Thoracic aorta (tissue), 2 donors: Measurements from ENCODE around the gene RUVBL1. TPM values are rescaled to one million over a fixed set of nuclear protein-coding genes. Genes with fewer than 3 reads are reported as not detected.
A peak's percentile ranks its signal among the peaks of the same experiment; 100 is the strongest.

Experiments
- ATAC-seq: fragments of 150-250 bp; one replicate; pipeline ENCODE4 v1.8.0; 2017; ENCODE audit warnings: low read depth; ENCODE audit not compliant: insufficient number of reproducible peaks, low FRiP score
- DNase-seq: peaks from one replicate; pipeline ENCODE4 v3.0.0-alpha.2; 2020; ENCODE audit warnings: low spot score
- H3K27ac ChIP-seq, 2 donors: fragments of 200-600 bp; sonication (generic); 1 replicate in 1 of 2; 2 replicates in 1 of 2; pipeline ENCODE4 v1.5.1; 2016; ENCODE audit warnings: mild to moderate bottlenecking in 2 of 2, moderate library complexity in 2 of 2
- H3K27me3 ChIP-seq: fragments of 200-600 bp; sonication (generic); replicated peaks from 2 replicates; pipeline ENCODE4 v1.6.0; 2016; ENCODE audit warnings: mild to moderate bottlenecking; ENCODE audit not compliant: insufficient read depth
- H3K36me3 ChIP-seq: fragments of 200-600 bp; sonication (generic); one replicate; pipeline ENCODE4 v1.5.1; 2016
- H3K4me1 ChIP-seq, 2 donors: fragments of 200-600 bp; sonication (generic); 1 replicate in 1 of 2; 2 replicates in 1 of 2; pipeline versions ENCODE4 v1.5.1 to v1.6.0; 2016; ENCODE audit warnings: low read depth in 2 of 2, mild to moderate bottlenecking in 1 of 2; ENCODE audit not compliant: control insufficient read depth in 1 of 2
- H3K4me3 ChIP-seq: fragments of 200-600 bp; sonication (generic); 2 replicates; pipeline ENCODE4 v1.5.1; 2016; ENCODE audit warnings: mild to moderate bottlenecking
- H3K9me3 ChIP-seq: fragments of 200-600 bp; sonication (generic); 2 replicates; pipeline ENCODE4 v1.5.1; 2016
- CTCF ChIP-seq: fragments of 200-600 bp; sonication (generic); IDR thresholded peaks from one replicate; pipeline ENCODE4 v1.5.1; 2019; ENCODE audit warnings: antibody characterized with exemption
- total RNA-seq, 2 donors: library from RNA; depleted of rRNA; stranded (reverse); fragments of >200 nt; gene quantifications; one replicate each; pipeline versions ENCODE4 v1.1.0 to v1.2.3, GENCODE V29; 2016

The RUVBL1 gene
- total RNA-seq, 2 donors from 2014 or later, result 14.1 to 18.6 TPM

DNA sequence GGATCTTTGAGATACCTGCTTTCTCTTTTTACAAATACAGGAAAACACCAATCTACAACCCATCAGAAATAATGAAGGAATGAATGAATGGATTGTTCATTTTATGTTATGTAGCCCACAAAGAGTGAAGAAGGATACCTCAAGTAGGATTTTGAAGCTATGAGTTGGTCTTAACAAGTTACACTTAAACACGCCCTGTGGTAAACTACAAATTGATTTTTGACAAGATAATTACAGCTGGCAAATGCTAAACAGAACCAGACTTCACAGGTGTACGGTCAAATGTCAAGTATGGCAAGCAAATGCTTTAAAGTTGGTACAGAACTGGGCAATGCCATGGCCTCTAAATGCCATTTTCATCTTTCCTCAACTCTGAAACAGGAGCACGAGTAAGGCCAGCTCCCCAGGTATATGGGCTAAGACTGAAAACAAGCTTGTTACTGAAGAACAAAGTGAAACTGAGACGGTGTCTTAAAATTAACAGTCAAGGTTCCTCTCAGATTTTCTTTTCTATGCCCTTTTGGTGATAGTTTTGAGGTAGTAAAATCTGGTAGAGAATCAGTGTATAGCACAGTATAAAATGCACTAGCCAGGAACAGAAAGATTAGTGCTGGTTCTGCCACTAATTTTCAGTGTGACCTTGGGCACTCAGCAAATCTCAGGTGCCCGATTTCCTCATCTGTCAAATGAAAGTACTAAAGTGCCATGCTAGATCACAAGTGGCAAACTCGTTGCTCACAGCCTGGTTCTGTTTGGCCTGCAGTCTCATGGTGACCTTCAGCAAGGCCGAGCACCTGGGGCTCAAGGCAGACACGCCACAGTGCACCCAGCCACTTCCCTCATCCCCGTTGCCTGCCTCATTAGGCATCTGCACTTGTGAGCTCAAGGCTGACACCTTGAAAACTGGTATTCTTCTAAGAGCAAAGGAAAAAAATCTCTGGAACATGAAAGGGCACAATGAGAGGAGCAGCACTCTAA is 9.5 kb downstream of the RUVBL1 start:
- no peaks in the 10 kb centered on the region for H3K36me3 ChIP-seq
- H3K4me3 ChIP-seq, result no peak overlapping the region
- no peak for DNase-seq
- H3K27ac ChIP-seq, result no peak overlapping the region
- TF ChIP-seq CTCF, result no peak
- ATAC-seq, result no peak
- H3K27me3 ChIP-seq, result no peaks in the 10 kb centered on the region
- peaks cover 0 to 6% of the 10 kb centered on the region in 2 donors for H3K4me1 ChIP-seq
- no peaks in the 10 kb centered on the region for H3K9me3 ChIP-seq

- DNase-seq, result no peak
- peak; percentile 12 for ATAC-seq
- Histone ChIP-seq H3K4me1 (peaks cover 0 to 6% of the 10 kb centered on the region in 2 donors), H3K9me3 (no peaks in the 10 kb centered on the region), H3K4me3 (no peak overlapping the region), H3K27me3 (no peaks in the 10 kb centered on the region), H3K27ac (no peak overlapping the region), H3K36me3 (no peaks in the 10 kb centered on the region)
- TF ChIP-seq CTCF, result no peak
Observed at GRCh38 chr3:128112357-128112968, 11.1 kb downstream of the RUVBL1 start.

DNA sequence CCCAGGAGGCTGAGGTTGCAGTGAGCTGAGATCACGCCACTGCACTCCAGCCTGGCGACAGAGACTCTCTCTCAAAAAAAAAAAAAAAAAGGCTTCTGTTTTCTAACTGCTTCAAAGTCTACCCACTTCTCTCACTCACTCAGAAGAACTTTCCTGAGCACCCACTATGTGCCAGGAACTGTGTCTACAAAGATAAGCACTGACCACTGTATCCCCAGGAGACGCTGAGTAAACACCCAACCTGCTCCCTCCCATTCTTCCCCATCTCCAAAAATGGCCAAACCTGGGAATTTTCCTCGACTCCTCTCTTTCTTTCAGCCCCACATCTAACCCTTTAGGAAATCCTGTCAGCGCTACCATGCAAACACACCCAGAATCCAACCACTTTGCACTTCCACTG is 12.5 kb downstream of the RUVBL1 start:
- no peaks in the 10 kb centered on the region for H3K36me3 ChIP-seq
- H3K4me3 ChIP-seq, result no peak overlapping the region
- no peak overlapping the region for H3K27ac ChIP-seq
- TF ChIP-seq CTCF, result no peak
- DNase-seq (no peak), ATAC-seq (no peak)
- no peaks in the 10 kb centered on the region for H3K27me3 ChIP-seq
- H3K4me1 ChIP-seq, result peaks cover 0 to 6% of the 10 kb centered on the region in 2 donors
- H3K9me3 ChIP-seq, result no peaks in the 10 kb centered on the region

- Histone ChIP-seq H3K27me3 (no peaks in the 10 kb centered on the region), H3K36me3 (no peaks in the 10 kb centered on the region), H3K4me1 (peaks cover 0 to 4% of the 10 kb centered on the region in 2 donors), H3K9me3 (no peaks in the 10 kb centered on the region), H3K4me3 (no peak overlapping the region), H3K27ac (no peak overlapping the region)
- no peak for ATAC-seq
- no peak for TF ChIP-seq CTCF
- no peak for DNase-seq
Observed at GRCh38 chr3:128107834-128108233, 15.8 kb downstream of the RUVBL1 start.

- H3K27ac ChIP-seq, result no peak overlapping the region
- no peaks in the 10 kb centered on the region for H3K27me3 ChIP-seq
- no peak for ATAC-seq
- DNase-seq, result no peak
- peaks cover 23% of the 10 kb centered on the region for H3K36me3 ChIP-seq
- no peaks in the 10 kb centered on the region for H3K4me1 ChIP-seq
- H3K4me3 ChIP-seq, result no peak overlapping the region
- no peak for TF ChIP-seq CTCF
- no peaks in the 10 kb centered on the region for H3K9me3 ChIP-seq
Observed at GRCh38 chr3:128103136-128103676, 20.4 kb downstream of the RUVBL1 start.
